SW480 (cell line): ENCODE results near the gene HMGCS2.
"Not testable (repeated sequence)": the region's sequence is repeated elsewhere in the genome, so short reads cannot be mapped to it uniquely, and the experiment has no call there.

Source experiments
- DNase-seq: peaks from one replicate; pipeline ENCODE4 v3.0.0-alpha.2; 2016; ENCODE audit warnings: low spot score

The HMGCS2 gene

GRCh38 chr1:119731060-119731459 lies 37.6 kb downstream of the HMGCS2 start:
- DNase-seq = peak; percentile 70

- DNase-seq = no peak
Observed at GRCh38 chr1:119729044-119729443, 39.7 kb downstream of the HMGCS2 start.

- DNase-seq = no peak
Observed at GRCh38 chr1:119727991-119728390, 40.7 kb downstream of the HMGCS2 start.

GRCh38 chr1:119725626-119726025 lies 43.1 kb downstream of the HMGCS2 start:
- DNase-seq = no peak

- no peak for DNase-seq
Observed at GRCh38 chr1:119724611-119725218, 44.0 kb downstream of the HMGCS2 start.

GRCh38 chr1:119721896-119722295 lies 46.8 kb downstream of the HMGCS2 start:
- no peak for DNase-seq

- DNase-seq = no peak
Observed at GRCh38 chr1:119720866-119721440, 47.8 kb downstream of the HMGCS2 start.

GRCh38 chr1:119718972-119719371 lies 49.7 kb downstream of the HMGCS2 start:
- DNase-seq = no peak

GRCh38 chr1:119718409-119718808 lies 50.3 kb downstream of the HMGCS2 start:
- DNase-seq = no peak

- no peak for DNase-seq
Observed at GRCh38 chr1:119715542-119715941, 53.2 kb downstream of the HMGCS2 start.

- no peak for DNase-seq
Observed at GRCh38 chr1:119714583-119714982, 54.1 kb downstream of the HMGCS2 start.

GRCh38 chr1:119713749-119714456 lies 54.8 kb downstream of the HMGCS2 start:
- no peak for DNase-seq

GRCh38 chr1:119713039-119713748 lies 55.5 kb downstream of the HMGCS2 start:
- no peak for DNase-seq

- DNase-seq = peak; percentile 90
Observed at GRCh38 chr1:119712342-119713038, 56.2 kb downstream of the HMGCS2 start.

GRCh38 chr1:119711804-119712341 lies 56.8 kb downstream of the HMGCS2 start, which contains the start of gene PHGDH:
TSS of gene PHGDH (plus strand) at chr1:119711934. CDS start at chr1:119712023, 89 bp downstream.
- DNase-seq = peak; percentile 91

- not testable (repeated sequence) for DNase-seq
Observed at GRCh38 chr1:119711356-119711803, 57.3 kb downstream of the HMGCS2 start.

- DNase-seq = not testable (repeated sequence)
Observed at GRCh38 chr1:119706599-119706998, 62.1 kb downstream of the HMGCS2 start.

GRCh38 chr1:119703666-119704450 lies 64.8 kb downstream of the HMGCS2 start:
- DNase-seq = peak; percentile 78

GRCh38 chr1:119702384-119702783 lies 66.3 kb downstream of the HMGCS2 start:
- DNase-seq = peak; percentile 7

- DNase-seq = no peak
Observed at GRCh38 chr1:119701659-119702058, 67.0 kb downstream of the HMGCS2 start.

- DNase-seq = no peak
Observed at GRCh38 chr1:119700326-119700725, 68.4 kb downstream of the HMGCS2 start.
